ENCODE data around the gene OMA1. TPM values are rescaled to one million over a fixed set of nuclear protein-coding genes. Genes with fewer than 3 reads are reported as not detected.

Gene OMA1
- total and polyA plus RNA-seq, 8 donors: 20.5 to 28.3 (median 26.0) TPM

DNA sequence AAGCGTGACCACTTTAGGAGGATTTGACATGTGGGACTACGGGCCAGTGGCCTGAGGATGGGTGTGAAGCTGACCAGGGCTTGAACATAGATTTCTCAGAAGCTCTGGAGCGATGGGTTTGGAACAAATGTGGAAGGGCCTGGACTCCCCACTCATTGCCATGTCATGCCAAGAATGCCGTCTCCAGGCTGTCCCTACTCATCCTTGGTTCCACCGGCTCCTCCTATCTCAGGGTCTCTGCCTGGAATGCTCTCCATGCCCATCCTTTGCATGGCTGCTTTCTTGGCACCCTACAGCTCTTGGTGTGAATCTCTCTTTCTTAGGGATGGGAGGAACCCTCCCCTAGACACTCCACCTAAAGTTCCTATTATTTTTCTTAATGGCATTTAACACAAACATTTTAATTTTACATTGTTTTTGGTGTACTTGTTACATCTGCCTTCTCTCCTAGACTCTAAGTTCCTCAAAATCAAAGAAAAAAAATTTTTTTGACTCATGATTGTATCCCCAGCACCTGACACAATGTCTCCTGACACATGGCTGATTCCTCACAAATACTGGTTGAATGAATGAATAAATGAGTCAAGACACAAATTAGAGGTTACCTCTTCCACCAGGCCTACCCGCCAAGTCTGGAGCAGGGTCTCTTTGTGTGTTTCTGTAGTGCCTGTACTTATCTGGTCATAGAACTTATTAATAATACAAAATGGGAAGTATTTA is 114.5 kb downstream of the OMA1 start:
- H3K4me3 ChIP-seq: no peak overlapping the region
- no peak for ATAC-seq

More for the DNA sequence above, 114.5 kb downstream of the OMA1 start:
- DNase-seq: no peak
- Histone ChIP-seq H3K27ac (no peak overlapping the region), H3K36me3 (no peaks in the 10 kb centered on the region), H3K27me3 (no peaks in the 10 kb centered on the region), H3K4me1 (no peaks in the 10 kb centered on the region), H3K9me3 (no peaks in the 10 kb centered on the region)
- intact Hi-C loops (cut with DNase I): no loop called here
- no peak for TF ChIP-seq CTCF (IDR thresholded peaks at IDR 0.05)

Other genes with a start within 250 kb of the OMA1 start
- gene TACSTD2, start 30.5 kb upstream of the OMA1 start, total RNA-seq: 100 to 1,000 TPM; 130 to 171 TPM
- gene TACSTD2, start 30.5 kb upstream of the OMA1 start, polyA plus RNA-seq (ENCODE audit: insufficient read length in 6 of 6): 10 to 100 TPM in 3 of 6 donors, 1 to 10 TPM in 3; 6.0 to 16.5 (median 10.3) TPM
- 10 to 100 TPM; 25.8 to 28.1 TPM for gene MYSM1, start 153.3 kb upstream of the OMA1 start, total RNA-seq
- 10 to 100 TPM; 43.7 to 63.9 (median 59.8) TPM for gene MYSM1, start 153.3 kb upstream of the OMA1 start, polyA plus RNA-seq (ENCODE audit: insufficient read length in 6 of 6)
- 100 to 1,000 TPM; 102 to 135 TPM for gene JUN, start 237.3 kb upstream of the OMA1 start, total RNA-seq
- gene JUN, start 237.3 kb upstream of the OMA1 start, polyA plus RNA-seq (ENCODE audit: insufficient read length in 6 of 6): 100 to 1,000 TPM in 5 of 6 donors, 10 to 100 TPM in 1; 83.2 to 705 (median 253) TPM